Measurements from ENCODE around the gene ACP1.

GRCh38 chr2:228518-229278 lies 36.0 kb upstream of the ACP1 start:
- TF ChIP-seq, protein P1, sequence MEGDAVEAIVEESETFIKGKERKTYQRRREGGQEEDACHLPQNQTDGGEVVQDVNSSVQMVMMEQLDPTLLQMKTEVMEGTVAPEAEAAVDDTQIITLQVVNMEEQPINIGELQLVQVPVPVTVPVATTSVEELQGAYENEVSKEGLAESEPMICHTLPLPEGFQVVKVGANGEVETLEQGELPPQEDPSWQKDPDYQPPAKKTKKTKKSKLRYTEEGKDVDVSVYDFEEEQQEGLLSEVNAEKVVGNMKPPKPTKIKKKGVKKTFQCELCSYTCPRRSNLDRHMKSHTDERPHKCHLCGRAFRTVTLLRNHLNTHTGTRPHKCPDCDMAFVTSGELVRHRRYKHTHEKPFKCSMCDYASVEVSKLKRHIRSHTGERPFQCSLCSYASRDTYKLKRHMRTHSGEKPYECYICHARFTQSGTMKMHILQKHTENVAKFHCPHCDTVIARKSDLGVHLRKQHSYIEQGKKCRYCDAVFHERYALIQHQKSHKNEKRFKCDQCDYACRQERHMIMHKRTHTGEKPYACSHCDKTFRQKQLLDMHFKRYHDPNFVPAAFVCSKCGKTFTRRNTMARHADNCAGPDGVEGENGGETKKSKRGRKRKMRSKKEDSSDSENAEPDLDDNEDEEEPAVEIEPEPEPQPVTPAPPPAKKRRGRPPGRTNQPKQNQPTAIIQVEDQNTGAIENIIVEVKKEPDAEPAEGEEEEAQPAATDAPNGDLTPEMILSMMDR (IDR thresholded peaks at IDR 0.05) = no peak
- TF ChIP-seq POLR2AphosphoS5 (IDR thresholded peaks at IDR 0.05) = no peak
- TF ChIP-seq POLR2A (IDR thresholded peaks at IDR 0.05) = no peak
- TF ChIP-seq EP300 (IDR thresholded peaks at IDR 0.05) = no peak

All from upper lobe of left lung (tissue), 4 donors.